ENCODE results near the gene IL12RB1. TPM values are rescaled to one million over a fixed set of nuclear protein-coding genes. Genes with fewer than 3 reads are reported as not detected.
A peak's percentile ranks its signal among the peaks of the same experiment; 100 is the strongest.

IL12RB1 gene
- polyA plus RNA-seq, 2 of the 4 experiments (the other 2 are of a cell fraction) = not detected

DNA sequence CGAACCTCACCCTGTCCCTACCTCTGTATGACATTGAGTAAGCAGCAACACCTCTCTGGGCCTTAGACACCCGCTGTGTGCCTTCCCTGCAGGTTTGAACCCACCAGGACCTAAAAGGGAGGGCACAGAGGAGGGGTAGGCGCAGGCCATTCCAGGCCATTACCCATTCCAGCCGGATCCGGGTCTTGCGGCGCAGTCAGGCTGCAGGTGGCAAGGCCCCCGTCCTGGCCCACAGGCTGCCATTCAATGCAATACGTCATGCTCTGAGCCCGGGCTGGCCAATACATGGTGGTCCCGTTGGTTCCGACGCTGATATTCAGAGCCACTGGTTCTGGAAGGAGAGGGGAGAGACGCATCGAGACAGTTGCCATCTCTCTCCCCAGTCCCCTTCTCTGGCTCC, 17.4 kb downstream of the IL12RB1 start:
- Histone ChIP-seq H3K4me1 (no peaks in the 10 kb centered on the region), H3K4me3 (no peak overlapping the region), H3K27ac (no peak overlapping the region), H3K4me2 (no peak overlapping the region), H3K9me3 (no peaks in the 10 kb centered on the region)
- FAIRE-seq (no peak), ATAC-seq (no peak), DNase-seq (ENCODE audit: low read depth in 1 of 2, low spot score in 1 of 2) (no peak)
- CTCF ChIA-PET = interaction anchor here (3.0 kb wide), 1 partner anchor 10 kb away, joined by 10 read pairs; no protein-coding TSS in a partner anchor
- TF ChIP-seq NFE2L2 (conservative IDR thresholded peaks at IDR 0.05; ENCODE audit: low read length) (no peak), FOSB (CRISPR knock-in tag; IDR thresholded peaks at IDR 0.05) (no peak), JUN (IDR thresholded peaks at IDR 0.05) (no peak), RCOR1 (IDR thresholded peaks at IDR 0.05; ENCODE audit: low read depth, low read length) (no peak), ZNF302 (CRISPR knock-in tag; IDR thresholded peaks at IDR 0.05) (no peak), EHF (CRISPR knock-in tag; IDR thresholded peaks at IDR 0.05) (no peak), GATA3 (IDR thresholded peaks at IDR 0.05; ENCODE audit: borderline replicate concordance) (no peak), JUNB (IDR thresholded peaks at IDR 0.05) (no peak)
- TF ChIP-seq, protein P1, sequence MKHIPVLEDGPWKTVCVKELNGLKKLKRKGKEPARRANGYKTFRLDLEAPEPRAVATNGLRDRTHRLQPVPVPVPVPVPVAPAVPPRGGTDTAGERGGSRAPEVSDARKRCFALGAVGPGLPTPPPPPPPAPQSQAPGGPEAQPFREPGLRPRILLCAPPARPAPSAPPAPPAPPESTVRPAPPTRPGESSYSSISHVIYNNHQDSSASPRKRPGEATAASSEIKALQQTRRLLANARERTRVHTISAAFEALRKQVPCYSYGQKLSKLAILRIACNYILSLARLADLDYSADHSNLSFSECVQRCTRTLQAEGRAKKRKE (CRISPR knock-in tag; IDR thresholded peaks at IDR 0.05; ENCODE audit: low read depth) = no peak
- TF ChIP-seq, protein P2, sequence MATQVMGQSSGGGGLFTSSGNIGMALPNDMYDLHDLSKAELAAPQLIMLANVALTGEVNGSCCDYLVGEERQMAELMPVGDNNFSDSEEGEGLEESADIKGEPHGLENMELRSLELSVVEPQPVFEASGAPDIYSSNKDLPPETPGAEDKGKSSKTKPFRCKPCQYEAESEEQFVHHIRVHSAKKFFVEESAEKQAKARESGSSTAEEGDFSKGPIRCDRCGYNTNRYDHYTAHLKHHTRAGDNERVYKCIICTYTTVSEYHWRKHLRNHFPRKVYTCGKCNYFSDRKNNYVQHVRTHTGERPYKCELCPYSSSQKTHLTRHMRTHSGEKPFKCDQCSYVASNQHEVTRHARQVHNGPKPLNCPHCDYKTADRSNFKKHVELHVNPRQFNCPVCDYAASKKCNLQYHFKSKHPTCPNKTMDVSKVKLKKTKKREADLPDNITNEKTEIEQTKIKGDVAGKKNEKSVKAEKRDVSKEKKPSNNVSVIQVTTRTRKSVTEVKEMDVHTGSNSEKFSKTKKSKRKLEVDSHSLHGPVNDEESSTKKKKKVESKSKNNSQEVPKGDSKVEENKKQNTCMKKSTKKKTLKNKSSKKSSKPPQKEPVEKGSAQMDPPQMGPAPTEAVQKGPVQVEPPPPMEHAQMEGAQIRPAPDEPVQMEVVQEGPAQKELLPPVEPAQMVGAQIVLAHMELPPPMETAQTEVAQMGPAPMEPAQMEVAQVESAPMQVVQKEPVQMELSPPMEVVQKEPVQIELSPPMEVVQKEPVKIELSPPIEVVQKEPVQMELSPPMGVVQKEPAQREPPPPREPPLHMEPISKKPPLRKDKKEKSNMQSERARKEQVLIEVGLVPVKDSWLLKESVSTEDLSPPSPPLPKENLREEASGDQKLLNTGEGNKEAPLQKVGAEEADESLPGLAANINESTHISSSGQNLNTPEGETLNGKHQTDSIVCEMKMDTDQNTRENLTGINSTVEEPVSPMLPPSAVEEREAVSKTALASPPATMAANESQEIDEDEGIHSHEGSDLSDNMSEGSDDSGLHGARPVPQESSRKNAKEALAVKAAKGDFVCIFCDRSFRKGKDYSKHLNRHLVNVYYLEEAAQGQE (IDR thresholded peaks at IDR 0.05) = no peak
- 89% methylated on average over 7 of the region's 15 CpGs for WGBS (ENCODE audit: missing lambda C conversion rate)
- POLR2A ChIA-PET = no interaction called here

DNA sequence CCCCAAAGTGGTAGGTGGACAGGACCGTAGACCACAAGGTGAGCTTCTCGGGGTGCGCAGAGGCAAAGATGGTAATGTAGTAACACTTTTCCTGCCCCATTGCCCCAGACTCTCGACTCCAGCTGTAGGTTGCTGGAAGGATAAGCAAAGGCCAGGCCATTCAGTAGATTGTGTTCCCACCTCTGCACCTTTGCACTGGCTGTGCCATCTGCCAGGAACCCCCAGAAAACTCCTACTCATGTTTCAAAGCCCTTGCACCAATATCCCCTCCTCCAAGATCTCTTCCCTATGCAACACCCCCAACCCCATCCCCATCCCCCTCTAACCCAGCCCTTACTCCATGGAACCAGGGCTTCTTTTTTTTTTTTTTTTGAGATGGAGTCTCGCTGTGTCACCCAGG, 18.3 kb downstream of the IL12RB1 start:
- Histone ChIP-seq H3K27ac (no peak overlapping the region), H3K4me3 (no peak overlapping the region), H3K4me1 (no peaks in the 10 kb centered on the region), H3K9me3 (no peaks in the 10 kb centered on the region), H3K4me2 (no peak overlapping the region)
- ChIA-PET CTCF (no interaction called here), POLR2A (no interaction called here)
- 73% methylated on average over 5 of the region's 5 CpGs for WGBS (ENCODE audit: missing lambda C conversion rate)
- TF ChIP-seq POLR2AphosphoS2 (conservative IDR thresholded peaks at IDR 0.05; ENCODE audit: low read length) (no peak), JUN (IDR thresholded peaks at IDR 0.05) (no peak), CHD2 (IDR thresholded peaks at IDR 0.05; ENCODE audit: low read length, partially characterized antibody) (no peak), RARB (CRISPR knock-in tag; IDR thresholded peaks at IDR 0.05) (no peak), SMC3 (IDR thresholded peaks at IDR 0.05) (no peak)
- ATAC-seq = no peak
- DNase-seq (ENCODE audit: low read depth in 1 of 2, low spot score in 1 of 2) = no peak
- no peak for FAIRE-seq

DNA sequence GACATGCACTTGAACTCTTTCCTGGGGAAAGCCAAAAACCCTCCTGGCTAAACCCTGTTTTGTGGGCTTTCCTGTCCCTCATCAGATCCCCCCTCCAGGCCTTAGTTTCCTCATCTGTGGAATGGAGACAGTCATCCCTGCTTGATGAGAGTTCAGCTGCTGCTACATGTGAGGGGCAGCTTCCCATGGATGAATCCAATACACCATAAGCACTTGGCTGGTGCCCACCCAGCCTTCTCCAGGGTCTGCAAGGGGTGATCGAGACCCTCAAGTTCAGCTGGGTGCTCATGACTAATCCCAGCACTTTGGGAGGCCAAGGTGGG, 21.6 kb downstream of the IL12RB1 start:
- H3K9me3 ChIP-seq = no peaks in the 10 kb centered on the region
- FAIRE-seq = no peak
- peak overlapping the region in 1 of 2 experiments; percentile 42; a peak in 2 of 6 replicates for H3K27ac ChIP-seq
- ChIA-PET CTCF (interaction anchor here (0.9 to 1.4 kb wide), 5 partner anchors 23 to 118 kb away, joined by 3 to 5 read pairs (median 3); partner anchors contain the start of genes ARRDC2 and PIK3R2), POLR2A (no interaction called here)
- no peak for DNase-seq (ENCODE audit: low read depth in 1 of 2, low spot score in 1 of 2)
- no peaks in the 10 kb centered on the region for H3K4me1 ChIP-seq
- H3K4me3 ChIP-seq = no peak overlapping the region
- no CpG with 5 or more reads among the region's 1 CpG for WGBS (ENCODE audit: missing lambda C conversion rate)
- 0 out of 3 replicates have a peak overlapping the region, but pooled peaks have one; percentile 24 for H3K4me2 ChIP-seq
- ATAC-seq = no peak
- TF ChIP-seq, protein P2 (IDR thresholded peaks at IDR 0.05) = no peak
- TF ChIP-seq CBX2 (IDR thresholded peaks at IDR 0.05; ENCODE audit: borderline replicate concordance, low read depth) = no peak
- TF ChIP-seq, protein P1 (CRISPR knock-in tag; IDR thresholded peaks at IDR 0.05; ENCODE audit: low read depth) = no peak

All from A549 (cell line).